Stimulated activated CD4-positive, alpha-beta T cell treated with anti-CD3 and anti-CD28 coated beads, Interleukin-4, amount 100 ng/mL, for 1 hour (primary cell): ENCODE data around the gene GALNT2.

Experiments used
- DNase-seq: peaks from one replicate; pipeline ENCODE4 v3.0.0-alpha.2; 2020

Gene GALNT2

DNA sequence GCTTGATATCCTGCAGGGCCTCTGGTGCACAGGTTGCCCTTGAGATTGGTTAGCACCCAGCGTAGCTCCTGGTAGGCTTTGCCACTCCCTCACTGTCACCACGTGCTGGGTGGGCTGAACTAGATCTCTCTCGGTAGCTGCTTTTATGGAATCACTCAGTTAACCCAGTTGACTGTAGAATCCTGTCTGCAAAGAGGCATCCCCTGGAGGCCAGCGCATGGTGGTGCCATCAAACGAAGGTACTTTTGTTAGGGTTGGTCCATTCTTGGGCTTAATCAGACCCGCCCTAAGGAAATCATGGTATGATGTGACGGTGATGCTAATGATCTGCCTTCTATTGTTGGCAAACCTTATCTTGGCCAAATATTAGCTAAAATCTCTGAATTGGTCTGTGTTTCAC lies 153.4 kb downstream of the GALNT2 start:
- DNase-seq, result no peak

DNA sequence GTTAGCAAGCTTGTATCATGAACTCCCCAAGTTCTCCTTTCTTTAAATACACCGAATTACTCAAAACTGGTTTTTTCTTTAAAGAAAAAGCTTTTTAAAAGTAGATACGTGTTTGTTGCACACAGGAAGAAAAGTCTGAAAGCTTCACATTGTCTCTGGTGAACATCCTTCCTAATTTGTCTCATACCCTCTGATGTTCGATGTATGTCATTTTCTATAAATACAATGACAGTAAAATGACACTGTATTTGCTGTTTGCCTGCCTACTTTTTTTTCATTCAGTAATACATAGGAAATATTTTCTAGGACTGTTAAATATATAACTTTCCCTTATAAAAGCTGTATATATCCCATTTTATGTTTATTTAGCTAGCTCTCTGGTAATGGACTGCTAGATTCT lies 153.9 kb downstream of the GALNT2 start:
- no peak for DNase-seq

DNA sequence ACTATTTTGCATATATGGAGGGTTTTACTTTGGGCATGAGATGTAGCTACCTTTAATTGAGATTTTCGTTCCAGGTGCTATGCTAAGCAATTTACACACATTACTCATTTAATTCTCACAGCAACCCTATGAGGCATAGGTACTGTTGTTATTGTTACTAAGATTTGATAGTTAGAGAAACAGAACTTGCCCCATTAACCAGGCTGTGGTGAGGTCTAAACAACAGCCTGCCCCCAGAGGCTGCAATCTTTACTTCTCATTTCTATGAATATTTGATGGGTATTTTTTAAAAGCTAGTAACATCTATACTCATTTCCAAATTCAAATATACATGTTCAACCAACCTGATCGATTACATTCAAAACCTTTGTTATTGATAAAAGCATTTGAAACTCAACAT lies 155.6 kb downstream of the GALNT2 start:
- no peak for DNase-seq

DNA sequence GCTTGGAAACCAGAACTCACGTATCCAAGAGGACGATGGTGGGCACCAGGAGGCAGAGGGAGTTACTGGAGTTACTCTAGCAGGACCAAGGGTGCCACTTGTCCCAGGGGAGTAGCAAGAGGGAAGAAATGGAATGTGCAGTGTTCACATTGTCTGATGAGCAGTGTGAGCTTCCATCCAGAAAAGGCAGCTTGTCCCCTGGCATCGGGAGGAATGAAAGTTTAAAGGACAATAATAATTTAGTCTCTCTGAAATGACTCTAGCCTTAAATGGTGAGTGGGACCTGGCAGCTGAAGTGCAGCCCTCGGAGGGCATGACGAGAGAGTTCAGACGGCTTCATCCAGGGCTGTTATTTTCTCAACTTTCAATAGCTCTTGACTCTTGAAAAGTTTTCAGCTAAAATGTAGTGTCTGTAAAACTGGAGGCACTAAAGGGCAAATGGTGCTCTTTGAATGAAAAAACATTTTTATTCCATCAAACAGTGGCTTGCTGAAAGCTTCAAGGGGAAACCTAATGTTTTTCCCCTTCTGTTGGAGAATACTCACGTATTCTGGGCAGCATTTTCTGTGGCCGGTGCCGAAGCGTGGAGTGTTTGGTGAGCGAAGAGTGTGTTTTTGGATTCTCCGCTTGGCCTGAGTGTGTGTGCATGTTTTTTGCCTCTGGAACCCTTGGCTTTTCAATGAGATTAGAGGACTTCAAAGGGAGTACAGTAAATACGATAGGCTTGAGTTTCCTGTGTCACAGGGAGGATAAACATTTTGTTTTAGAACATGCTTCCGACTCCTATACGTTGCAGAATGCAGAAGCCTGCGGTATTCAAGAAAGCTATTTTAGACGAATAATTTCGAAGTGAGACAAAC lies 157.3 kb downstream of the GALNT2 start:
- no peak for DNase-seq

DNA sequence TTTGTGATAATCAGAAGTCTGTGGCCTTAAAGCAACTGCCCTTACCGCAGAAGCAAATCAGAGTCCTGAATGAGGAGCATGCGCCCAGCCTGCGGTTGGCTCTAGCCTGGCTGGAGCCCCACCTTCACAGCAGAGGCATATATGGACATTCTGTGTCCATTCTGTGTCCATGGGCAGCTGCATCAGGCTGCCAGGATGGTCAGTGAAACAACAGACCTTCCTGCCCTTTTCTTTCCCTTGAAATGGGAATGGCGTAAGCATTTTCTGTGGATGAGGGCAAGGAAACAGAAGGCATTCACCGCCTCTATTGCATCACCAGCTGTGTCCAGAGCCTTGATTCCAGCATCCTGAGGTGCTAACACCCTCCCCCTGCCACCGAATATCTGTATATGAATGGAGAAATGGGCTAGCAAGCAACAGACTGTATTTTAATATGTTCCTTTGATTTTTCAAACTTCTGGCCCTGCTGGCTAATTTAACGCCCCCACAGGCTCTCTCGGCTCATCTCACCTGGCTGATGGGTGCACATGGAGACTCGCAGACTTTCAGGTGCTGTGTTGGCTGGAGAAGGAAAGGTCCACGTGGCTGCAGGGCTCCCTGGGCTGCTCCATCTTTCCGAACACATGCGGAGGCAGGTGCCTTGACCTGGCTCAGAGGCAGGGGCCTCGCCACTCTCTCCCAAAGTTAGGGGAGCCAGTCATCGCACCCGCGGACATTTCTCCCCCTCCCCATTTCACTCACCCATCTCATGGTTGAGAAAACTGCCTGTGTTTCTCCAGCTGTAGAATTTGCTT lies 159.2 kb downstream of the GALNT2 start:
- DNase-seq, result no peak

DNA sequence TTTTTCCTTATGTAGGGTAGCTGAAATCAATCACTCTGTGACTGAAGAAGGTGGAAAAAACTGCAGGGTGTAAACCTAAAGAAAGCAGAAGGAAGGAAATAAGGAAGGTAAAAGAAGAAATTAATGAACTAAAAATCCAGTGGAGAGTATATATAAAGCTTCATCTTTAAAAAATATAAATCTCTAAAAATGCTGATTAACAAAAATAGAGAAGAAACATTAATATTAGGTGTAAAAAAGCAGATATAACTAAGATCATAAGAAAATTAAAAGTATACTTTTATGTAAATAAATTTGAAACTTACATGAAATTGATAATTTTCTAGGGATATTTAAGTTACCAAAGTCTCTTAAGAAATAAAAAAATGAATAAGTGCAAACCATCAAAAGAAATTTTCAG lies 159.8 kb downstream of the GALNT2 start:
- DNase-seq, result no peak

DNA sequence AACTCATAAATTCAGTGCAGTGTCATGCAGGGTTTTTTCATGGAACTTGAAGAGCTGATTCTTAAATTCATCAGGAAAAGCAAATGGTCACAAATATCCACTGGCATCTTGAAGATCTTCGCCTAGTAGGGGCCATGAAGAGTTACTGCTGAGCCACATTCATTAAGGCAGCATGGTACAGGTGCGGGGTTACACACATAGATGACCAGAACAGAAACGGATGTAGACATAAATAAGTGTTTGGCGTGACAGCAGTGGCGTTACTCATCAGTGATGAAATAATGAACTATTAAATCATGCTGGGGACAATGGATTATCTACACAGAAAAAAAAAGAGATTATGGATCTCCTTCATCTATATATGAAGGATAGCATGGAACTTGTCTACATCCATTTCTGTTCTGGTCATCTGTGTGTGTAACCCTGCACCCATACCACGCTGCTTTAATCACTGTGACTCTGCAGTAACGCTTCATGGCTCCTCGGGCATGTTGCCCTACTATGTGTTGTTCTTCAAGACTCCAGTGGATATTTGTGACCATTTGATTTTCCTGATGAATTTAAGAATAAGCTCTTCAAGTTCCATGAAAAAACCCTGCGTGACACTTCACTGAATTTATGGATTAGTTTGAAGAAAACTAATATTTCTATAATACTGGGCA lies 161.3 kb downstream of the GALNT2 start:
- no peak for DNase-seq

DNA sequence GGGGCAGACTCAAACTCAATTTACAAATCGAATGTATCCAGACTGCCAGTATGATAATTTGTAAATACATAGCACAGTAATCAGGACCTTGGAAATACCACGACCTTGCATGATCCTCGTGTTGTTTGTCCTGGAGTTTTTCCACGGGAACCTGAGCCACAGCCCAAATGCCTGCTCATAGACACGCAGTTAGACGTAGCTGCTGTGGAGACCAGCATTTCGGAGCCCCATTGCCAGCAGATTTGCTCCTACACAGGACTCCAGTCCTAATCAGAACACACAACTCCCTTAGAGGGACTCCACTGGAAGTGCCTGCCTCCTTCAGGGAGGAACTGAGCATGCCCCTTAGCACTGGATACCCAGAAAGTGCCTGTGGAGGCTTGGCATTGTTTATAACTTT lies 163.2 kb downstream of the GALNT2 start:
- no peak for DNase-seq

DNA sequence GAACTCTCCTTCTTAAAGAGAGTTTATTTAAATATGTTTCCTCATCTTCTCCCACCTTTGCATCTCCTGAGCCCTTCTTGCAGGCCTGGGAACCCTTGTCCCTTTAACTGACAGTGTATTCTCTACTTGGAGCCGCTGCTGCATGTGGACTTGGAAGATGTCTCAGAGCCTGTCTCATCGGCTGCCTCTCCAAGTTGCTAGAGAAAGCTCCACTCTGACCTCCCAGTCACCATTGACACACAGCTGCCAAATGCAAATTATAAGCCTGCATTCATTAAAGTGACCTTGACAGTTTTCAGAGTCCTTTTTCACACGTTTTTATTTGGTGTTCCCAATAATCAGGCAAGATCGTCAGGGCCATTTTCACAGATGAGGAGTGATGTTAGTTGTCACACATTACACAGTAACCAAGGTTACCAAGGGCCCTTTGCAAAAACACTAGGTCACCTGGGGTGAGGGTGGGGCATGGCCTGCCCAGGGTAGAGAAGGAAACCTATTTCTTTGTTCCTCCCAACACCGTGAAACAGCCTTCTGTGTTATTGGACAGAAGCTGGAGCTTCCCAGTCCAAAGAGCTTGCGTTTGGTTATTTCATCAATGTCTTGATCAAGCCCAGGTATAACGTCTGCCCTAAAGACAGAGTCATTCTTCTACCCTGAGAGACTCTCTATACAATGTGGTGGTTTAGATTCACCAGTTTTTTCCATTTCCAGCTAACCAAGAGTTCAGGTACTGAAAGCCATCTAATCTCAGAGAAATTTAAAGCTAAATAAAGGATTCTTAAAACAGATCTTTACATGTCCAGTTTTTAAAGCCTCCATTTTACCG lies 164.1 kb downstream of the GALNT2 start:
- DNase-seq, result no peak

DNA sequence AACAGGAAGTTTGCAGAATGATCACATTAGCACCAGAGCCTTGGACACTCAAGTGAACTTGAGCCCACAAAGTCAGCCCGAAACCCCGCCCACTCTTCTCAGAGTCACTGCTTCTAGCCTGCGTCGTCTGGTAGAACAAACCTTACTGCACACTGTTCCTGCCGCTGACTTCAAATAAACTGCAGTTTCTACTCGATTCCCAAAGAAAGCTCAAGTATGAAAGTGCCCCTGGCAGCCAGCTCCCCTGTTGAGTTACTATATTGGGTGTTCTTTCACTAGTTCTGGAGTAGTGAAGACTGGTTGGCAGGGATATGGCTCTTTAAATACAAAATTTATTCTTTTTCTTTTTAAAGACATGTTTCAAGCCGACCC lies 164.7 kb downstream of the GALNT2 start:
- DNase-seq, result no peak

DNA sequence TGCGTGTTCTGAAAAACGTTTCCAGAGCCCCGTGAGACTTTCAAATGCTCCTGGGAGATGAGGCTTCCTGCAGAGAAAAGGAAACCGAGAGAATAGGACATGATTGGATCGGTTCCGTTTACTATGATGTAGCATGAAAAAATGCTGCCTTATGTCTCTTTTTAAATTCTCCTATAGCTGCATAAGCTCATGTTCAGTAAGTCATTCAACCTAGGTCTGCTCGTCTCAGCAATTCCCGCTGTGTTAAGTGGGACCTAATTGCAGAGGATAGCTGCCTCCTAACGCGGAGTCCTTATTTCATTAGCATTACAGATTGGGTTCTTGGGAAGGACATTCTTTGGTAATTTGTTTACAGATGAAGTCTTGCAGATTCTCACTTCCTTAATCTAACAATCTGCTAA lies 165.3 kb downstream of the GALNT2 start:
- no peak for DNase-seq

DNA sequence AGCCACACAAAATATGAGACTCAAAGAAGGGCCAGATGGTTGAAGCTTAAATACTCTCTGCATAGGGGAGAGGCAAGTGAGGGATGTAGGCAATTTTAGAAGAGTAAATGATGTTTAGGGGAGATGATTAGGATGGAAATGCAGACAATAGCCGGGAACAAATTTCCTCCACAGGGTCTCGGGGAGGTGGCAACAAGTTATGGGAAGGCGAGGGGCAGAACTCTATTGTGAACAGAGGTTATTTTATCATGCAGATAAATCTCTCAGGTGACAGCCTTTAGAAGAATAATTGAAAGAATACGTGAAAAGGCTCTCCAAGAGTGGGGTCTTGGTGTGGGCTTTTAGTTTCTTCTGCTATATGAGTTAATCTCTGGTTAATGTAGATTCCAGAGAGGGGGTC lies 166.7 kb downstream of the GALNT2 start:
- no peak for DNase-seq

DNA sequence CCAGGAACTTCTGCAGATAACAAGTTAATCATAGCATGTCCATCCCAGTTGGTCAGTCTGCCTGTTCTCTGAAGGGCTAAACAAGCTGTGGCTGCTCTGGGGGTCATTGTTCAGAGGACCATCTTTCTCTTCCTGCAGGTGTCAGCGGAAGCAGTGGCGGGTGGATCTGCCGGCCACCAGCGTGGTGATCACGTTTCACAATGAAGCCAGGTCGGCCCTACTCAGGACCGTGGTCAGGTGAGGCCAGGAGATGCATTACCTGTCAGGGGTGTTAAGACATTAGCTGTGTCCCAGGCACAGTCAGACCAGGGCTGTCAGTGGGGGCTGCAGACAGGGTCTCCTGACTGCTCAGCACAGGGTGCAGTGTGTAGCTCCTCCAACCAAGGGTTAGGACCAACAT lies 168.8 kb downstream of the GALNT2 start:
- DNase-seq, result no peak

DNA sequence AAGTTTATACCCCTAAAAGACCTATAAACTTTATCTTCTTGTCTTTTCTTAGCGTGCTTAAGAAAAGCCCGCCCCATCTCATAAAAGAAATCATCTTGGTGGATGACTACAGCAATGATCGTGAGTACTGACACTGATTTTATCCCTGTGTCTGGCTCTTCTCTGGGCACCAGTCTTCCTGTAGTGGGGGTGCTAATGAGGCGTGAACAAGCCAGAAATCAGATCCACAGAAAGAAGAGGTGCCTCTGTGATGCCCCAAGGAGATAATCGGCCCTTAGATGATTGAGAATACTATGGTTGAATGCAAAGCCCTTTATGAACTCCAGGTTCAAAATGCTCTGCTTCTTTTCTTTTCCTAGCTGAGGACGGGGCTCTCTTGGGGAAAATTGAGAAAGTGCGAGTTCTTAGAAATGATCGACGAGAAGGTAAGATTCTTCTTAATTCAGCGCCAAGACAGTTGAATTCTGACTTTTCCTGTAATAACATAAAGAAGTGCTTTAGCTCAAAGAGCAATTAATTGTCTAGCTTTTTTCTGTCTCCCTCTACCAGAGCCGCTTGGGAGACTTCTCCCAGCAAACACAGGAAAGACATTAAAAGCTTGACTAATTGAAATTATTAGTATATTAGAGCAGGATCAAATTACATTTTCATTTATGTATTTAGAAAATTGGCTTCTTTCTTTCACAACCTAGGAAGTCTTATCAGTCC lies 169.4 kb downstream of the GALNT2 start:
- no peak for DNase-seq

DNA sequence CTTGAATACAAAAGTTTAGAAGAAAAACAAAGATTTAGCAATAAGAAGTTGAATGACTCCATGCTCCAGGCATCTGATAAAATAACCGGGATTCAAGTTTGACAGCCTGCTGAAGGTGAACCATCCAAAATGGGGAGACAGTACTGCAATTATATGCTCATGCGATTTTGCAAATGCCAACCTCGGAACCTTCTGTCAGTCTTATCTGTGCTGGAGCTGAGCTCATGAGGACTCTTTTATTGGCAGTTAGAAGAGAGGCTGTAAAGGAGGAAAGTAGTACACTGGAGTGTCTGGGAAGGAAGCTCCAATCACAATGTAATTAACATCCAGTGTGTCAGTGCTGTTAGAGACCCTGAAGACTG lies 170.0 kb downstream of the GALNT2 start:
- DNase-seq, result no peak

DNA sequence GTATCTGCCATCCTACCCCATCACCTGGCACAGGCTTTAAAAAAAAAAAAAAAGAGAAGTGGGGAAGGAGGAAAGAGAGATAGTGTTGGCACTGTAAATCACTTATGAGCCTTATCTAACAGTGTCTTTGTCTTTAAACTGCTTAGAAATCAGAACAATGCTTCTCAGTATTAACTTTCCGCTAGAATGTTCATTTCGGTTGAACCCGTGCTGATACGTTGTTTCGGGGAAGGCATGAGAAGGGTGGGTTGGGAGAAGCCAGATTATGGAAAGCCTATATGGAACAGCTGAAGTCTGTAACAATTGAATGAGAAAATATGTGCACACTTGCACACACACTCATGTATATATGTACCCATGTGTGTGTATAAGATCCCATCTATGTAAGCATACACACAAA lies 170.8 kb downstream of the GALNT2 start:
- DNase-seq, result no peak

DNA sequence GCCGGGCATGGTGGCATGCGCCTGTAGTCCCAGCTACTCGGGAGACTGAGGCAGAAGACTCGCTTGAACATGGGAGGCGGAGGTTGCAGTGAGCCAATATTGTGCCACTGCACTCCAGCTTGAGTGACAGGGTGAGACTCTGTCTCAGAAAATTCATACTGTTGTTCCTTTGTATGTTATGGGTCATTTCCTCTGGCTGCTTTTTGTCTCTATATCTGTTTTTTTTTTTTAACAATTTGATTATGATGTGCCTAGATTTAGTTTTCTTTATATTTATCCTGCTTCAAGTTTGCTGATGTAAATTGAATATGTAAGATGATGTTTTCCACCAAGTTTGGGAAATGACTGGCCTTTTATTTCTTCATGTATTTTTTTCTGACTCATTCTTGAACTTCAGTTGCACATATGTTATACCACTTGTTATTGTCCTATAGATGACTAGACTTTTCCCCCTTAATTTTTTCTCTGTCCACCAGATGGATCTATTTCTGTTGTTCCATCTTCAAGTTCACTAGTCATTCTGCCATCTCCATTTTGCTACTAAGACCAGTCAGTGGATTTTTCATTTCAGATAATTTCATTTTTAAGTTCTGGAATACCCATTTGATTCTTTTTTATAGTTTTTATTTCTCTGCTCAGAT lies 173.5 kb downstream of the GALNT2 start:
- DNase-seq, result no peak

DNA sequence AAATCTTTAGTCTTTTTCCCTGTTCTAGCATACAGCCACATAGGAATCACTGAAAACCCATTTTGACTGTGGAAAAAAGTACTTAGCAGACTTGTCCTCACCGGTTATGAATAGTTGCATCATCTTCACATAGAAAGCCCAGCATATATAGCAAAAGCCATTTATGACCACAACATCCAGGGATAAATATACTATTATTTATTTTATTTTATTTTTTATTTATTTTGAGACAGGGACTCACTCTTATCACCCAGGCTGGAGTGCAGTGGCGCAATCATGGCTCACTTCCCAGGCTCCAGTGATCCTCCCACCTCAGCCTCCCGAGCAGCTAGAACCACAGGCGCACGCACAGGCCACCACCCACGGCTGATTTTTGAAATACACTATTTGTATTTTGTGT lies 175.3 kb downstream of the GALNT2 start:
- DNase-seq, result no peak

DNA sequence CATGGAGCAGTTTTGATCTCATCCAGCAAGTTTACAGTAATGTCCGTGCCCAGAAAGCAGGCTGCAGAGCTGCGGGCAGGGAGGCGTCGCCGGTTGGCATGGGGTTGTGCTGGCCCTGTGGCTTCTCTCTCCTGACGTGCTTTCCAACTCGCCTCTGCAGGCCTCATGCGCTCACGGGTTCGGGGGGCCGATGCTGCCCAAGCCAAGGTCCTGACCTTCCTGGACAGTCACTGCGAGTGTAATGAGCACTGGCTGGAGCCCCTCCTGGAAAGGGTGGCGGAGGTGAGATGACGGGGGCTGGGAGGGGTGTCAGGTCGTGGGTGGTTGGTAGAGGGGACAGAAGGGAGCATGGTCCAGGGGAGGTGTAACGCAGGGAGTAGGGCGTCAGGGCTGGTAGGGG lies 176.1 kb downstream of the GALNT2 start:
- no peak for DNase-seq

DNA sequence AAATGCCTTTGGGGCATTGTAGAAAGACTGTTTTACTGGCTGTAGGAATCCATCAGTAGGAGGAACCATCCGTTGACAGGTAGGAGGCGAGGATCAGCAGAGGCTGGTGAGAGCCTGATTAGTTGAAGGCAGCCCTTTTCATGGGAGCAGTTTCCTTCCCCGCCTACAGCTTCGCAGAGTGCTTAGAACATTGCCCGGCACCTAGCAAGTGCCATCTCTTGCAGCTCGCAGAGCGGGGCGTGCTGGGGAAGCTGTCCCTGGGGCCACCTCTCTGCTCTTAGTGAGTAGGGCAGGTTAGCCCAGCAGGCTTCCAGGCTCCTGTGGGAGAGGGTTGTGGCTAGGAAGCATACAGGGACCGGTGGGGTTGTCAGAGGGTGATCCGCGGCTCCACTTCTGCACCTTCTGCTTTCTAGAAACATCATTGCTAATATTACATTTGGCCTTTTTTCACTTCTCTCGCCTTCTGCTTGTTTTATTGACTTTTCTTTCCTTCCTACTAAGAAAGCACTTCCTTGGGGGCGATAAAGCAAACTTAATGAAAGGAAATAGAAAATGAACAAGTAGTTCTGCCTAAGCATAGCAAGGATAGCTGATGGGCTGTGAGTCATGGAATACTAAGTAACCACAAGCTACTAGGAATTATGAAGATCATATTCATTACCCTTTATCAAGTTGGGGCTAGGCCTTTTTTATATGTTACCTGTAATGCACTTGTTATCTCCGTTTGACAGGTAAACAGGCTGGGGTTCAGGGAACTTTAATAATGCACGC lies 176.7 kb downstream of the GALNT2 start:
- DNase-seq, result no peak

DNA sequence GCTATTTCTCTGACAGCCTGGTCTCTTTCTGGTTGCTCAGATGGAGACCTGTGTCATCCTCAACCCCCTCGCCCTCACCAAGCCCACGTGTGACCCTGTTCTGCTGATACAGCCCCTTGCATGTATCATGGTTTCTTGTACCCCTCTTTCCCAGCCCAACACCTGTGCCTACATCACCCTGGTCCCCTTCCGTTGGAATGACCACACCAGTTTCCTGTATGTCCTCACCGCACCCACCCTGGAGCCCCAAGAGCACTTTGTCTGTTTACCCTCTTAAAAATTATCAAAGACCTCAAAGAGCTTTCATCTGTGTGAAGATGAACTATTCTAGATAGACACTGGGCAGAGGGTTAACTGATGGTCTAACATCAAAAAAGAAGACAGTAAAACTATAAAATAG lies 179.5 kb downstream of the GALNT2 start:
- DNase-seq, result no peak
